C1 segment of cervical spinal cord (tissue), 14 donors: ENCODE data around the gene TSC2.
A peak's percentile ranks its signal among the peaks of the same experiment; 100 is the strongest.
"Not testable (repeated sequence)": the region's sequence is repeated elsewhere in the genome, so short reads cannot be mapped to it uniquely, and the experiment has no call there.

Source experiments
- DNase-seq, 14 donors: peaks; one replicate each; lab custom pipeline; 2025; lab: John Stamatoyannopoulos, UW

Gene TSC2

DNA sequence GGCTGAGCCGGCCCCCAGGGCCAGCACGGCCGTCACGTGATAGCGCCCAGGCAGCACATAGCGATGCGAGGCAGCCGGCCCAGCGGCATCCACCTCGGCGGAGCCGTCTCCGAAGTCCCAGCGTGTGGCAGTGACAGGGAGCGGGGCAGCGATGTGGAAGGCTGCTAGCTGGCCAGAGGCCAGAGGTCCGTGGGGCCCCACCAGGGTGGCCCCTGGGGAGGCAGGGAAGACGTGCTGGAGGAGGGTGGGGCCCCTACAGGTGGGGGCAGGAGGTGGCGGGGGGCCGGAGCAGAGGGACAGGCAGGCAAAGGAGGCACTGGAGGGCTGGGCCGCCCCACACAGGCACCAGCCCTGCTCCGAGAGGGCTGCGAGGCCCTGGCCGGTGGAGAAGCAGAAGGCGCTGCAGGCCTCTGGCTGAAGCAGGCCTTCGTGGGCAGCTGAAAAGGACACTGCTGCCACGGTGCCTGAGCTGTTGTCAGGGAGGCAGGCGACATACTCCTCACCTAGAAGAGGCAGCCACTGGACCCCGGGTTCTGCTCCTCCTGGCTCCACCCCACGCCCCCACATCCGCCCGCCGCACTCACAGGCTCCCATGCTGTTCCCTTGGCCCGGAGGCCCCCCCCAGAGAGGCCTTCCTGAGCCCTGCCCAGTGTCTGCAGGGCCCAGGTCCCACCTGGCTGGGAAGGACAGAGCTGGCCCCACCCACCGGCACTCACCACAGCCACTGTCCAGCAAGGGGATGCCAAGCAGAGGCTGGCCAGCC is 70.4 kb downstream of the TSC2 start:
- not testable (repeated sequence) for DNase-seq

- DNase-seq, result peak in 10 of 14 donors; percentile 15 to 80 (median 28)
Observed at GRCh38 chr16:2121325-2121724, 73.5 kb downstream of the TSC2 start.

- peak in 9 of 14 donors; percentile 29 to 64 (median 39) for DNase-seq
Observed at GRCh38 chr16:2121853-2122252, 74.1 kb downstream of the TSC2 start.

- DNase-seq, result no peak
Observed at GRCh38 chr16:2122429-2122828, 74.6 kb downstream of the TSC2 start.

DNA sequence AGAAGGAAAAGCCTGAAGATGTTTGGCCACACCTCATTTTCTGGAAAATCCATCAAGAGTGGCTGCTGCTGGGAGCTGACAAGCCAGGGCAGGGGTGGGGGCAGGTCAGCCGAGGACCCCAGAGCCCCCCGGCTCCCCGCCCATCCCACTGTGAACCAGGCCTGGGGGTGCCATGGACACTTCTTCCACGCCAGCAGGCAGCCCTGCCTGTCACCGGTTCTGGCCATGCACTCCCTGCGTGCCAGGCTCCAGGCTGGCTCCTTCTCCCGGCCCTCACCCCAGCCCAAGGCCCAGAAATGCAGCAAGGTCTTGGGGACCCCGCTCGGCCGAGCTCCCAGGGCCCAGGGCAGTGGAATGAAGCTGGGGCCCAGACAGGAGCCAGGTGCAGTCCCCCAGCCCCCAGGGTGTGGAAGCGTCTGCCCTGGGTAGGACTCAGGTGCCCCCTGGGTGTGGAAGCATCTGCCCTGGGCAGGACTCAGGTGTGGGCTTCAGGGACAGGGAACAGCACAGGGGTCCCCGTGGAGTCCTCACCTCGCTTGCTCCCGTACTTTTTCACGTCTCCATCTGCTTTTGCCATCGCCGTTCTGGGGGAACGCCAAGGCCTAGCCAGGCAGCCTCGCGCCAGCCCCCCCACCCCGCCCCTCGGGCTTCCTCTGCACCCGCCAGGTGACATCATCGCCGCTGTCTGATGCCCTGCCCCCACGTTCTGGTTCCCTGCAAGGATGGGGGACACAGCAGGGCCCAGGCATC is 75.3 kb downstream of the TSC2 start:
- peak in 3 of 14 donors; percentile 6 to 43 (median 31) for DNase-seq

GRCh38 chr16:2123706-2124376 is 76.1 kb downstream of the TSC2 start:
- DNase-seq, result not testable (repeated sequence)

DNA sequence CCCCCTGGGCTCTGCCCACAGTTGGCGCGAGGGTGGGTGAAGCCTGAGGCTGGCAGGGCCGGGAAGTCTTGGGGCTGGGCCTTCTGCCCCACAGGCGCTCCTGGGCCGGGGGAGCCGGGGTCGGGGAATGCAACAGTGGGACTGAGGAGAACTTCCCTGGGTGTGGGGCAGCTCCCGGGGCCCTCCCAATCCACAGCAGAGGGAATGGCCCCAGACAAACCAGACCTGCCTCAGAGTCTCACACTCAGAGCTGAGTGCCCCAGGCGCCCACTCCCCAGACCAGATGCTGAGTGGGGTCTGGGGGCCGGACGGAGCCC is 76.5 kb downstream of the TSC2 start:
- peak in 2 of 14 donors; percentile 52 to 58 for DNase-seq

DNA sequence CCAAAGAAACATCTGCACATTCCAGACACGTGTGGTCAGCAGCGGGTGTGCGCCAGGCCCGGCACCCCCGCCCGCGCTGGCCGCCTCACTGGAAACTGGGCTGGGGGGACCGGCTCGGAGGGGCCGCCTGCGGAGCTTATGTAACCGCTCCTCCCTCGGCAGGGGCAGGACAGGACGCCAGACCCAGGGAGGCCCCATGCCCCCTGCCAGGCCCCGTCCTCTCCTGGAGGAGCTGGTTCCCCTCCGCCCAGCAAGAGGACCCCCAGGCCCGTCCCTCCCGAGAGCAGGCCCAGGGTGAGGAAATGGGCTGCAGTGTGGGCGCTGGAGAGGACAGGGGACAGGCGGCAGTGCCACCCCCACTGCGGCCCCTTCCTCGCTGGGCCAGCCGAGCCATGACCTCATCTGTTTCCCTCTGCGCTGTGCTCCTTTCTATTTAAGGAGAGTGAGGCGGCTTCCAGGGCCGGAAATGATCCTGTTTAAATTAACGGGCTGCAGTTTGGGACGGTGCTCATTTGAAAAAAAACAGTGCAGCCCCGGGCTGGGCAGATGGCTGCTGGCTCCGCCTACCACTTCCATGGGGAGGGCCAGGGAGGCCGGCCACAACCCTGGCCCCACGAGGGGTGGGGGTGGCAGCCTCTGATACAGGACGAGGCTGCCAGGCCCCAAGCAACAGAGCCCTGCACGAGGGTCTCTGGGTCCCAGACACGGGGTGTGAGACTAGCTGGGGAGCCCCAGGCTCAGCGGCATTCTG is 77.1 kb downstream of the TSC2 start:
- DNase-seq, result peak in 10 of 14 donors; percentile 33 to 84 (median 56)

GRCh38 chr16:2125609-2126008 is 77.8 kb downstream of the TSC2 start:
- not testable (repeated sequence) for DNase-seq

DNA sequence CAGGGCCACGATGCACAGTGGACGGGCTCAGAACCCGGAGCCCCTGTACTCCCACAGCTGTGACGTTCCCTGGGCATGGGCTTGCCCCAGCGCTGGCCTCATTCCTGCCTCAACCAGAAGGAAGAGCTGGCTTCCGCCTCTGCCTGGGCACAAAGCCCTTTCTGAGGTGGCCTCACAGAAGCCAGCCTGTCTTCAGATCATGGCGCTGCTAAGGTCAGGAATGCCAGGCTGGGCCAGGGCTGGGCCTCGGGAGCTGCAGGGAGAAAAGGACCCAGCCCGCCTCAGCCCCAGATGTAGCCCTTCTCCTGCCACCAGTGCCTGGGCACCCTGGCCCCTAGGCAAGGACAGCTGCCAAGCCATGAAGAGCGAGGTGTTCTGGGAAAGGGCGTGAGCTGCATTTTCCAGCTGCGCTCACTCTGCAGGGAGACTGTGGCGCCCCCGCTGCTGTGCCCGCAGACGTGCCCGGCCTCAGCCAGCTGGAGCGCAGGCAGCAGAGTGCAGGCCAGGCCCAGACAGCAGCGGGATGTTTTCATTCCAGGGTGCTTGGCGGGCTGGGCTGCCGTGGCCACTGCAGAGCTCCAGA is 78.5 kb downstream of the TSC2 start:
- peak in 12 of 14 donors; percentile 42 to 94 (median 64) for DNase-seq

GRCh38 chr16:2126928-2127556 is 79.3 kb downstream of the TSC2 start:
- peak in 6 of 14 donors; percentile 26 to 56 (median 38) for DNase-seq

DNA sequence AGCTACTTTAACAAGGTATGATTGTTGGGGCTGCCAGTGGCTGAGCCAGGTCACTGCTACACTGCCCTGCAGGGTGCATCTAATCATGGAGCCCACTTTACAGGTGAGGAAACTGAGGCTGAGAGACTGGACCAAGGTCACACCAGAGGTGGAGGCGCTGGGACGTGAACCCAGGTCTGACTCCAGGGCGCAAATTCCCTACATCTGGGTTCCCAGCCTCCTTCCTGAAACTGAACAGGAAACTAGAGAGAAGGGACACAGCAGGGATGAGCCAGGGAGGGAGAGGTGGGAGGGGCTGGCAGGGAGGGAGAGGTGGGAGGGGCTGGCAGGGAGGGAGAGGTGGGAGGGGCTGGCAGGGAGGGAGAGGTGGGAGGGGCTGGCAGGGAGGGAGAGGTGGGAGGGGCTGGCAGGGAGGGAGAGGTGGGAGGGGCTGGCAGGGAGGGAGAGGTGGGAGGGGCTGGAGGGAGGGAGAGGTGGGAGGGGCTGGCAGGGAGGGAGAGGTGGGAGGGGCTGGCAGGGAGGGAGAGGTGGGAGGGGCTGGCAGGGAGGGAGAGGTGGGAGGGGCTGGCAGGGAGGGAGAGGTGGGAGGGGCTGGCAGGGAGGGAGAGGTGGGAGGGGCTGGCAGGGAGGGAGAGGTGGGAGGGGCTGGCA is 80.0 kb downstream of the TSC2 start:
- peak in 2 of 14 donors; percentile 6 to 46 for DNase-seq

DNA sequence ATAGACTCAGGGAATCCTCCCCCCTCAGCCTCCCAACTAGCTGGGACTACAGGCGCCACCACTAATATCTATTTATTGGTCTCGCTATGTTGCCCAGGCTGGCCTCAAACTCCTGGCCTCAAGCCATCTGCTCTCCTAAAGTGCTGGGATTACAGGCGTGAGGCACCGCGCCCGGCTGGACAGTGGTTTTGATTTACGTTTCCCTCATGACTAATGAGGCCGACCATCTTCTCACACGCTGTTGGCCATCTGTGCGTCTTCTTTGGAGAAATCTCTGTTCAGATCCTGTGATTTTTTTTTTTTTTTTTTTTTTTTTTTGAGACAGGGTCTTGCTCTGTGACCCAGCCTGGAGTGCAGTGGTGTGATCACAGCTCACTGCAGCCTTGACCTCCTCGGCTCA is 81.5 kb downstream of the TSC2 start:
- DNase-seq, result not testable (repeated sequence)

DNA sequence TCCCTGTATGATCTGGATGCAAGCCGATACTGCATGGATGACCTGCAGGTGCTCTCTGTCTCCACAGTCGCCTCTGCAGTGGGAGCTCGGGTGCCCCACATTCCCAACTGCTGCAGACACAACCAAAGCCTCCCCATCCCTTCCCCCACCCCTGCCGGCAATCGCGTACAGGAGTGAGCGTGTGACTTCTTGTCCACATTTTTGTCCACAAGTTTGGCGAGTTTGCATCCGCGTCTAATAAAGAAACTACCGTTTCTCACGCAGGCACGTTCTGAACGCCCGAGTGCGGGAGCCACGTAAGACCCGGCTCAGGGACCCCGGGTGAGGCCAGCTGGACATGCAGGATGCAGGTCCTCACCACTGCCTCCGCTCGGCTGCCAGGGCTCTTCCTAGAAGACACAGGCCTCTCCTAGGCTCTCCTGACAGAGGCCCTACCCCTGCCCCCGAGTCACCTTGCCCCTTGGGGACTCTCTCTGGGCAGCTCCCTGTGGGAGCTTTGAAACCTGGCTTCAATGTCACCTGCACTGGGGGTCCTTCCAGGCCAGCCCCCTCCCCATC is 82.2 kb downstream of the TSC2 start:
- not testable (repeated sequence) for DNase-seq

- DNase-seq, result not testable (repeated sequence)
Observed at GRCh38 chr16:2133797-2134196, 86.0 kb downstream of the TSC2 start.

- DNase-seq, result not testable (repeated sequence)
Observed at GRCh38 chr16:2135071-2135470, 87.3 kb downstream of the TSC2 start.

DNA sequence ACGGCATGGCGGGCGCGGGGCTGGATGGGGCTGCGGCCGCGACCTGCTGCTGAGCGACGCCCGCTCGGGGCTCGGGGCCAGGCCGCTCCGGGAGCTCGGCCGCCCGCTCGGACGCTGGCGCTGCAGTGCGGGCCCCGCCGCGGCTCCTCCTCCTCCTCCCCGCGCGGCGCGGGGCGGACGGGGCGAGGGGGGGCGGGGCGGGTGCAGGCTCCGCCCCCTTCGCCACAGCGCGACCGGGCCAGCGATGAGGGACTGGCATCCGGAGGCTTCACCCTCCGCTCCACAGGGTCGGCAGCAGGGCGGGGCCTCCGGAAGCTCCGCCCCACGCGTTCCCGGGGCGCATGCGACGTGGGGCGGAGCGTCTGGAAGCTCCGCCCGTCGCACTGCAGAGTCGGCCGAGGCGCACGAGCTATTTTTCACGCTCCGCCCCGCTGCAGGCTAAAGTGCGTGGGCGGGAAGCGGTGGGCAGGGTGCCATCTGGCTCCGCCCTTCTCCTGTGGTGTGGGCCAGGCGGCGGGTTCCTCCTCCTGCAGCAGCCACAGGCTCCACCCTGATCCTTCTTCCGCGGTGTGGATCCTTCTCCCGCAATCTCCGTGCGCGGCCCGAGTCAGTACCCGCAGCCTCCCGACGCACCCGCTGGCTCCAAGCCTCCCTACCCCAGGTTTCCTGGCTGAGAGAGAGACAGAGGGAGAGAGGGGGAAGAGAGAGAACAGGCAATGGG is 88.1 kb downstream of the TSC2 start, which contains the start of gene PKD1:
Gene PKD1 (minus strand): TSS at position 129 of the 721 bp plus-strand sequence. CDS start 209 bp downstream, outside the sequence.
- DNase-seq, result peak in 12 of 14 donors; percentile 52 to 93 (median 78)
